Cardiac septum (tissue), 1 donor: ENCODE measurements around the gene XKR7. TPM values are rescaled to one million over a fixed set of nuclear protein-coding genes. Genes with fewer than 3 reads are reported as not detected.

Experiments used
- DNase-seq: peaks from one replicate; pipeline ENCODE4 v3.0.0-alpha.2; 2020; ENCODE audit warnings: low spot score
- intact Hi-C: fragments of 100-400 bp; cut with DNase I; formaldehyde crosslinking; loops from one replicate; pipeline ENCODE4 v1.14.0; 2022
- total RNA-seq: library from RNA; stranded (reverse); fragmentation: NEBNext Ultra II Directional; extraction: Animal tissue kit (Norgen Biotek cat#: 25700); gene quantifications from one replicate; pipeline ENCODE4 v1.2.1, GENCODE V29; 2021
- donor health status: DM: no; HTN: no; CAD: no.

Gene XKR7
- total RNA-seq, 1 donor from 2014 or later = not detected

DNA sequence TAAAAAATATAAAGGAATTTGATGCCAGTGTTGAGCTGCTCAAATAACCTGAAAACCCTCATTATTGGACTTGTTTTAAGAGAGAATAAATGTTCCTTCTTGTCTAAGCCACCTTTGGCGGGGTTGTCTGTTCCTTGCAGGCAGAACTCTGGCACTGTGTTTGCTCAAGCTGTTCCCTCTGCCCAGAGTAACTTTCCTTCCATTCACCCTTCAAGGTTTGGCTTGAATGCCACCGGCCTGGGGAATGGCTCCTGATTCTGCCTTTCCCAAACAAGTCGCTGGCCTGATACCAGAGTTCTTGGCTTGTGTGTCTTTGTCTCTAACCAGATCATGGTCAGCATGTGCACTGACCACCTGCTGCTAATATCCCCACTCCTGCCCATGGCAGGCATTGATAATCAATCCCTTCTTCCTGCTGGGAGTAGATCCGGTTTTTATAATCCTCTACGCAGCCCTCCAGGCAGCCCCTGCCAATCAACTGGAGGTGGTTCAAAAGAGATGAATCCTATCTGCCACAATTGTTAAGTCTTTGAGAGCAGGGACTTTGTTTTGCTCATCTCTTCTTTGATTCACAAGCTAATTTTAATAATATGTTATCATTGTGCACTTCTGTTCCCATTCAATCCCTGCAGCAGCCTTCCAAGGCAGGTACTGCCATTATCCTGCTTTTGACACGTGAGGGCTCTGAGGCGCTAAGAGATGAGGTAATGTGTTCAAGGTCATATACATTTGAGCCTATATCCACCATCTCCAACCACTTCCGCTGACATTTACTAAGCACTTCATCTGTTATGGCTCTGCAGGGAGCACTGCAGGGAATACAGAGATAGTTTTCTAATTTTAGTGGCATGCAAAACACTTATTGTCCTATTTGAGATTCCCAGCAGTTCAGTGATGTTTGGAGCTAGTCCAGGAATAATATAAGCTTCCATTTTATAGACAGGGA is 39.2 kb downstream of the XKR7 start:
- DNase-seq = no peak
- intact Hi-C loops = no loop called here

GRCh38 chr20:32007787-32008616 is 40.1 kb downstream of the XKR7 start:
- peak; percentile 84 for DNase-seq
- intact Hi-C loops = no loop called here

DNA sequence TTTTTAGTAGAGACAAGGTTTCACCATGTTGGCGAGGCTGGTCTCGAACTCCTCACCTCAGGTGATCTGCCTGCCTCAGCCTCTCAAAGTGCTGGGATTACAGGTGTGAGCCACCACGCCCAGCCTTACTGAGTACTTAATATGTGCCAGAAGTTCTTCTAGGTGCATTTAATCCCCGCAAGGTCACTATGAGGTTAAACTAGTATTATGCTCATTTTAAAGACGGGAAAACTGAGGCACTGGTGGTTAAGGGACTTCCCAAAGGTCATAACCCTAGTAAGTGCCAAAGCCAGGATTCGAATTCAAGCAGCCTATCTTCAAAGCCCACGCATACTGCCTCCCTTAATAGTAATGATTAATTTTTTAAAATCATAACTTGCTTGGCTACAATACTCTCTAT is 41.6 kb downstream of the XKR7 start:
- intact Hi-C loops = no loop called here
- no peak for DNase-seq

GRCh38 chr20:32010101-32010500 is 42.1 kb downstream of the XKR7 start, which contains the start of gene CCM2L:
Gene CCM2L, plus strand, starts transcription at chr20:32010438. Its CDS starts 17 bp downstream, at chr20:32010455.
- DNase-seq = no peak
- intact Hi-C loops = no loop called here

- intact Hi-C loops = no loop called here
- DNase-seq = no peak
Observed at GRCh38 chr20:32010666-32011065, 42.7 kb downstream of the XKR7 start.

DNA sequence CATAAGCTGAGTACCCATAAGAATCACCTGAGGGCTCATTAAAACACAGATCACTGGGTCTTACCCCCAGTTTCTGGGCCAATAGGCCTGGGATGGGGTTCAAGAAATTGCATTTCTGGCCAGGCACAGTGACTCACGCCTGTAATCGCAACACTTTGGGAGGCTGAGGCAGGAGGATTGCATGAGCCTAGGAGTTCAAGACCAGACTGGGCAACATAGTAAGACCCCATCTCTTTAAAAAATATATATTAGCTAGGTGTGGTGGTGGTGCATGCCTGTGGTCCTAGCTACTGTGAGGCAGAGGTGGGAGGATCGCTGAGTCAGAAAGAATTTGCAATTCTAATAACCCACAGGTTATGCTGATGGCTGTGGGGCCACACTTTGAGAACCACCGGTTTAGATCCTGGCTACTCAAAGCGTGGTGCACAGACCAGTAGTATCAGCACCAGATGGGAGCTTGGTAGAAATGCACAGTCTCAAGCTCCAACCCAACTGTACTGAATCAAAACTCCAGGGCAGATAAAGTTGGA is 44.3 kb downstream of the XKR7 start:
- intact Hi-C loops = no loop called here
- no peak for DNase-seq

- intact Hi-C loops = no loop called here
- no peak for DNase-seq
Observed at GRCh38 chr20:32013326-32013725, 45.4 kb downstream of the XKR7 start.

DNA sequence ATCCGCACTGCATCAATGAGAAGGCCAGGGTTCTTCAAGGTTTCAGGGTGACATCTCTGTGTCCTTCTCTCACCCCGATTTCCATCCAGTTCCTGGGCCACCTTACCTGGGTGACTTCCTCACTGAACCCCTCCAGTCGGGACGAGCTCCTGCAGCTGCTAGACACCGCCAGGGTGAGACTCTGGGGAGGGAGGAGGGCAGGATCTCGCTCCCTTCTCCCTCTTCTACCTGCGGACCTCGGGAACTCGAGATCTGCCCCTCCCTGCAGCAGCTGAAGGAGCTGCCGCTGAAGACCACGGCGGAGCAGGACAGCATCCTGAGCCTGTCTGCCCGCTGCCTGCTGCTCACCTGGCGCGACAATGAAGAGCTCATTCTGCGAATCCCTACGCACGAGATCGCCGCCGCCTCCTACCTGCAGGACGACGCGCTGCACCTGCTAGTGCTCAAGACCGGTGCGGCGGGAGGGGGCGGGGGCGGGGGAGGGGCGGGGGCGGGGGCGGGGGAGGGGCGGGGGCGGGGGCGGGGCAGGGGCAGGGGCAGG is 49.8 kb downstream of the XKR7 start:
- intact Hi-C loops = no loop called here

DNA sequence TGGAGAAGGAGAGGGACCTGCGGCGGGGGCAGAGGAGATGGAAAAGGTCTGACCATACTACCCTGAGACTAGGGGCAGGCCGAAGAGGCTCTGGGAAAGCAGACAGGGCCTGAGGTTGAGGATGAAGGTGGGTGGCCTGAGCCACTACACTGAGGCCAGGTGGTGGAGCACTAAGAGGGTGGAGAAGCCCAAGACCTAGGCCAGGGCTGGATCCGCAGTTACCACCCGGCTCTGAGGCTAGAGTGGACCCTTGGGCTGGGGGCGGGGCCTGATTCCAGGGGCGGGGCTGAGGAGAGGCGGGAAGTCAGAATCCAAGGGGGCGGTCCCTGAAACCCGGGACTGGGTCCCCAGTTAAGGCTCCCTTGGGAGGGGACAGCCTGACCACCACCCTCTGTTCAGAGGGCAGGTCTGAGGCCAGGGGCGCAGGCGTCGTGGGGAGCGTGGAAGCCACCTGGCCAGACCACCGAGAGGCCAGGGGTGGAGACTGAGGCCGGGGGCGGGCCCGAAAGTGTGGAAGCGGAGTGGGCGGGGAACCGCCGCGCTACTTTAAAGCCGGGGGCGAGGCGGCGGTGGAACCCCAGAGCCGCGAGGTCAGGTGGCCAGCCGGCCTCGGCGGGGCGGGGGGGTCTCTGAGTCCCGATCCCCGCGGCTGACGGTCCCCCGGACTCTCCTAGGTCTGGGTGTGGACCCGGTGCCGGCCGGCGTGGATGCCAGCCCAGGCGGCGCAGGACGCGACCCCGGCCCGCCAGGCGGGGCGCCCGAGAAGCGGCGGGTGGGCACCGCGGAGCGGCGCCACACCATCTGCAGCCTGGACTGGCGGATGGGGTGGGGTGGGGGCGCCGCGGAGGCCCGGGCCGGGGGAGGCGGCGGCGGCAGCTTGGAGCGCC is 50.6 kb downstream of the XKR7 start:
- DNase-seq = no peak
- intact Hi-C loops = no loop called here

More for the DNA sequence above, 49.8 kb downstream of the XKR7 start:
- DNase-seq = no peak

DNA sequence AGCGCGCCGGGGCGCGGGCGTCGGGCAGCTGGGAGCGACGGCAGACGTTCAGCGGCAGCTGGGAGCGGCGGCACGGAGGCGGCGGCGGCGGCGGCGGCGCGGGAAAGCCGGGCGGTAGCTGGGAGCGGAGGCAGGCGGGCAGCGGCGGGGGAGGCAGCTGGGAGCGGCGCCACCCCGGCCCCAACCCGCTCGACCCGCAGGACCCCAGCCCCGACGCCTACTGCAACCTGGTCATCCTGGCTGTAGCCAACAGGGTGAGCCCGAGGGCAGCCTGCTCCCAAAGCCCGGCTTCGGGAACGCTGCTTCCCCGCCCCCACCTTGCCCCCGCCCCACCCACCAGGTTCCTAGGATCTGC is 51.2 kb downstream of the XKR7 start:
- intact Hi-C loops = no loop called here
- no peak for DNase-seq

GRCh38 chr20:32019563-32020463 is 51.9 kb downstream of the XKR7 start:
- DNase-seq = no peak
- intact Hi-C loops = no loop called here

DNA sequence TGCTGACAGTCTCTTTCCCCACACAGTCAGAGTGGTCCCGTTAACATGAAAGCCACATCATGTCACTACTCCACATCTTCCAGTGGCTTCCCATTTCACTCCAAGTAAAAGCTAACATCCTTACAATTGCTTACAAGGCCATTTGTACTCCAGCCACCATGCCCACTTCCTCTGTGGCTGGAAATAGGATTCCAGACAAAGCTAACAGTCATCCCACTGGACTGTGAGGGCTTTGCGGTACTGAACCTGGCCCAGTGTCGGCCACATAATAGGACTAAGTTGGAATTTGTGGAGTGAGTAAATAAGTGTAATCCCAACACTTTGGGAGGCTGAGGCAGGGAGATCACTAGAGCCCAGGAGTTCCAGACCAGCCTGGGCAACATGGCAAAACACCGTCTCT is 53.1 kb downstream of the XKR7 start:
- intact Hi-C loops = no loop called here
- DNase-seq = no peak

DNA sequence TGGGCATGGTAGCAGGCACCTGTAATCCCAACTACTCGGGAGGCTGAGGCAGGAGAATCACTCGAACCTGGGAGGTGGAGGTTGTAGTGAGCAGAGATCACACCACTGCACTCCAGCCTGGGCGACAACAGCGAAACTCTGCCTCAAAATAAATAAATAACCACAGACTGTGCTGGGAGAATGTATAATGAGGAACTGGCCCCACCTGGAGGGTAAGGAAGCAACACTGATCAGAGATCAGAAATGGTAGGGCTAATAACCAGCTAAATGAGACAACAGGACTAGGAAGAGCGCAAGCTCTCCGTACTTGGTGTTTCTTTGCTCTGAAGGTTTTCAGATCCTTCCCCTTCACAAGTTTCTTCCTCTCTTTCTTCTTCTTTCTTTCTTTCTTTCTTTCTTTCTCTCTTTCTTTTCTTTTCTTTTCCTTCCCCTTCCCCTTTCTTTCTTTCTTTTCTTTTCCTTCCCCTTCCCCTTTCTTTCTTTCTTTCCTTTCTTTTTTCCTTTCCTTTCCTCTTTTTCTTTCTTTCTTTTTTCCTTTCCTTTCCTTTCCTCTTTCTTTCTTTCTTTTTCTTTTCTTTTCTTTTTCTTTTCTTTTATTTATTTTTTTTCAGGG is 56.8 kb downstream of the XKR7 start:
- DNase-seq = no peak
- intact Hi-C loops = no loop called here

DNA sequence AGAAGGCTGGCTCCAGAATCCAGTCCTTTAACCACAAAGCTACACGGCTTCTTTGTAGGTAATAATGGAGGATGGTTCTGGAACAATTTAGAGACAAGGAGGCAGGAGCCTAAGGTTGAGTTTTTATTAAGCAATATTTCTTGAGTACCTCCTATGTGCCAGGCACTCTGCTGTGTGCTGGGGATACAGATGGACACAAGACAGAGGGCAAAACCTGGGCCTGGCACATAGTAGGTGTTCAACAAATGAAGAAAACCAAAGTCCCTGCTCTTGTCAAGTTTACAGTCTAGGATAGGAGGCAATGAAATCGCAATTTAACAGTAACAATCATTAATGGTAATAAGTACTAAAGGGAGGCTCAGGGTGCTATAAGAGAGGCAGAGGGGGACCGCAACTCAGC is 59.7 kb downstream of the XKR7 start:
- DNase-seq = no peak
- intact Hi-C loops = no loop called here

DNA sequence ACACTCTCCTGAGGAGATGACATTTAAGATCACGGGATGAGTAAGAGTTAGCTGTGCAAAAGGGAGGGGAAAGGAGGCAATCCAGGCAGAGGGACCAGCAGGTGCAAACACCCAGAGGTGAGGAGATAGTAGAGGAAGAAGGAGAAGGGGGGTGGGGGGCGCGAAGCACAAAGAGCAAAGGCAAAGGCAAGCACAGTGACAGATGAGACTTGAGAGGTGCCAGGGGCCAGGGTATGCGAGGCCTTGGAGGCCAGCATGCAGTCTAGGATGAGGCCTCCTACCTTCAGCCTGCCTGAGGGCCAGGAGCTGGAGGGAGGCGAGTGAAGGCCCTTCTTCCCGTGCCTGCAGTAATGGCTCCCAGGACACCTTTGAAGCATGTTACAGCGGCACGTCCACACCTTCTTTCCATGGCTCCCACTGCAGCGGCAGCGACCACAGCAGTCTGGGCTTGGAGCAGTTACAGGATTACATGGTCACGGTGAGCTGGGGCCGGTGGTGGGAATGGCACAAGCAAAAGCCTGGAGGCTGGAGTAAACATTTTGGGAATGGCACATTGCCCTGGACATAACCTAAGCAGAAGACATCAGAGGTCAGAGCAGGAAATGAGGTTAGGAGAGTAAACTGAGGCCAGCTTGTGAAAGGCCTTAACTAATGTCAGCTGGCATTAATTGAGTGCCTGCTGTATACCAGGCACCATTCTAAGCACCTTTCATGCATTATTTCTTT is 60.9 kb downstream of the XKR7 start:
- intact Hi-C loops = no loop called here
- no peak for DNase-seq

- intact Hi-C loops = no loop called here
Observed at GRCh38 chr20:32029561-32029960, 61.6 kb downstream of the XKR7 start.

More at GRCh38 chr20:32029561-32029960, 61.6 kb downstream of the XKR7 start:
- no peak for DNase-seq
